Measurements from ENCODE around the gene DMXL2. TPM values are rescaled to one million over a fixed set of nuclear protein-coding genes. Genes with fewer than 3 reads are reported as not detected.

DMXL2 gene
- total RNA-seq, 1 donor from 2014 or later, result 5.3 TPM

DNA sequence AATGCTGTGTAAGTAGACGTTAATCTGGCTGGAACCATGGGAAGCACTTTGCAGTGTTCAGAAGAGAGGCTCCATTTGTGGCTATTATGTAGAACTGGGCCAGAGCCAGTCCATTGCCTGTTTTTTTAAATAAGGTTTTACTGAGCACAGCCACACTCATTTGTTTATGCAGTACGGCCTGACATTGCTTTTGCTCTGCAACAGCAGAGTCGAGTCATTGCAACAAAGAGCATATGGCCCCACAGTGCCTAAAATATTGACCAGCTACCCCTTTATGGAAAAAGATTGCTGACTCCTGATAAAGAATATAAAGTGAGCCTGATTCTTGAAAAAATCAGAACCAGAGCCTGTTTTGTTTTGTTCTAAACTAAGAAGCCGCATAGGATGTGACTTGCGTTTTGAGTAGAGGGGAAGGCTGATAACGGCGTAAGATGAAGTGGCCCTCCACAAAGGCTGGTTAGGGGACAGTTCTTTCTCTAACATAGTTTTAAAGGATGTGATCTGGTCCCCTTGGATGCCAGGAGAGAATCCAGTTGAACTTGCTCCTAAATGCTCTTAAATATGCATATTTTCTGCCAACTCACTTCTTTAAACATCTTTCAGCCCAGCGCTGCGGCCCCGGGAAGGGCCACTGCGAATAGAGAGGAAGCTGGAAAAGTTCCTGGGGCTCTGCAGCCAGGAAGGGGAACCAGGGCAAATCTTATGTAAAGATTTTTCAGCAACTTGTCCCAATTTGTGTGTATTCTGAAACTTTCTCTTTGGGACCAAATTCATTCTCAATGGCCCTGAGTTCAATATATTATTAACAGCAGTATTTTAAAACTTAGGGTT, 216.7 kb downstream of the DMXL2 start:
- intact Hi-C loops (cut with micrococcal nuclease), result no loop called here

GRCh38 chr15:51403946-51404695, 218.4 kb downstream of the DMXL2 start:
- intact Hi-C loops (cut with micrococcal nuclease), result loop anchor here (1.0 kb wide), 1 partner anchor 241 kb away; no protein-coding TSS in a partner anchor

DNA sequence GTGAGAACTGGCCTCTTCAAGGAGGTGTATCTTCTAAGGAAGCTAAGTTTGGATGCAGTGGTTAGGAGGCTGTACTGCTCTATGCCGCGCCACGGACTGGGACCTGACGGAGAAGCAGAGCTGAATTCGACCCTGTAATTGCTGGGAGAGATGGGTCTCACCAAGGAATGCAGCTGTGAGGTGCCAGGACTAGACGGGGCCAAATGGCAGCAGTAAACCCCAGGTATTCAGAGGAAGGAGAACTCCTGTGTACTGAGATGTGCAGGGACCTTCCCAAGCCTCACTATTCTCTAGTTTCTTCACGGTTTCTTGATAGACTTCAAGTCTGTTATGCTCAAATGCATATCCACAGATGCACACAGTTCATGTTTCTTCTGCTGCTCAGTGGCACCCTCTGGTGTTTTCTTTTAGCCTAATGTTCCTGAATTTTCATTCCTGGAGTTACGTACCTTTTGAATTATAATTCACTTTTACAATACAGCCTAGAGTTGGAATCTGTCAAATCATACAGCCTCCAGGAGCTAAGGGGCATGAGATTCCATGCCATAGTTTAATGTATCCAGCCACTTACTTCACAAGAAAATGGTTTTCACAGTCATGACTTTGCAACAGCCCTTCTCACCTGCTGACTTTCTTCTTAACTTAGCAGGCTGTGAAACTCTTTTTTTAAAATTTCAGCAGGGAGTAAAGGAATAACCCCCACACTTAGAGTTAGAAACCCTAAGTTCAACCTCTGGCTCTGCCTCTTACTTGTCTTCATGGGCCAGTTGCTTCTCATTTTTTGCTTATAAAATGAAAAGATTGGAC, 219.3 kb downstream of the DMXL2 start:
- intact Hi-C loops (cut with micrococcal nuclease), result loop anchor here (1.0 kb wide), 1 partner anchor 240 kb away; no protein-coding TSS in a partner anchor

GRCh38 chr15:51401872-51402517, 220.6 kb downstream of the DMXL2 start:
- intact Hi-C loops (cut with micrococcal nuclease), result no loop called here

GRCh38 chr15:51401051-51401780, 221.4 kb downstream of the DMXL2 start:
- intact Hi-C loops (cut with micrococcal nuclease), result no loop called here

- intact Hi-C loops (cut with micrococcal nuclease), result no loop called here
Measured at GRCh38 chr15:51398626-51399025, 223.9 kb downstream of the DMXL2 start.

Other genes starting within 250 kb of the DMXL2 start
- gene SCG3, start 58.7 kb upstream of the DMXL2 start, total RNA-seq, result not detected in 2 replicates
- gene LYSMD2, start 114.9 kb upstream of the DMXL2 start, total RNA-seq, result 25.7 and 26.1 TPM in 2 replicates
- gene TMOD2, start 128.8 kb upstream of the DMXL2 start, total RNA-seq, result 10.0 and 10.6 TPM in 2 replicates
- gene TMOD3, start 206.9 kb upstream of the DMXL2 start, total RNA-seq, result 63.9 and 72.1 TPM in 2 replicates